Activated CD8-positive, alpha-beta memory T cell treated with anti-CD3 and anti-CD28 coated beads for 4 hours (primary cell): ENCODE data around the gene CRHR1.

ENCODE experiments used
- DNase-seq, 2 donors: peaks; one replicate each; pipeline ENCODE4 v3.0.0-alpha.2; 2020; ENCODE audit warnings: low read depth in 2 of 2

The CRHR1 gene

GRCh38 chr17:45867171-45867570 is 83.1 kb downstream of the CRHR1 start:
- DNase-seq, result no peak

DNA sequence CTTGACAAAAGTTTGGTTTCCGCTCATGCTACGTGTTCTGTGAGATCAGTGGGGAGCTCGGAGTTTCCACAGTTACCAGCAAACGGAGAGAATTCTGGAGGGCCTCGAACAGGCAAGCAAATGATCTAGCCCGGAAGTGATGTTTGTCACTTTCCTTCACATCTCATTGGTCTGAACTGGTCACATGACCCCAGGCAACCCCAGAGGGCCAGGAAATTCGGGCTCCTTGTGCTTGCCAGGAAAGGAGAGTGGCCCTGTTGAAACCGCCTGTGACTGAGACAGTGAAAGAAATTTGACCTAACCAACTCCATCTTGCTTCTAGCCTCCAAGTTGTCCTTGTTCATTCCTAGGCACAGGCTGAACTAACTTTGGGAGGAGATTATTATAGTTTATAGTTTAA is 83.6 kb downstream of the CRHR1 start:
- DNase-seq, result no peak

GRCh38 chr17:45868276-45868675 is 84.2 kb downstream of the CRHR1 start:
- no peak for DNase-seq

DNA sequence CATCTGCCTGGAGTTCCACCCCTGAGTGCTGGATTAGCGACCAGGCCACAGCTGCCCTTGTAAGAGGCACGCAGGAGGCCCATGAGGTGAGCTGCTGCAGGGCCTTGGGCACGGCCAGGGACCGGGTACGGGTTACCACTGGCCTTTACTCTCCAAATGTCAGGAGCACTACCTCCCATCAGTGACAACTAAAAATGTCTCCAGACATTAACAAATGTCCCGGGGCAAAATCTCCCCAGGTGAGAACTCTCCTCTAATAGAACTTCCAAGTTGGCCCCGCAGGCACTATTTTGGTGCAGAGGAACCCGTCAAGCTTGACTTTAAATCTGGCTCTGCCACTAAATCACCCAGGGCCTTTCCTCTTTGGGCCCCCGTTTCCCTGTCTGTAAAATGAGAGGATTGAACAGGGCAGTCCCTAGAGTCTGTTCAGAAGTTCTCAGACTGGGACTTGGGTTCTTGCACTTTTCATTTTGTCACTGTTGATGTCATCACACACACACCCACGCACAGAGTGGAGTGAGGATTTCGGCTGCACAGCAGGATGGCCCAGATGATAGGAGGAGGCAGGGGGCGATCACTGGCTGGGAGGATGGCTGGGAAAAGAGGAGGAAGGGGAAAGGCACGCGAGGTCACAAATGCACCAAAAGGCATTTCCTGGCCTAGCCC is 85.7 kb downstream of the CRHR1 start:
- no peak for DNase-seq

DNA sequence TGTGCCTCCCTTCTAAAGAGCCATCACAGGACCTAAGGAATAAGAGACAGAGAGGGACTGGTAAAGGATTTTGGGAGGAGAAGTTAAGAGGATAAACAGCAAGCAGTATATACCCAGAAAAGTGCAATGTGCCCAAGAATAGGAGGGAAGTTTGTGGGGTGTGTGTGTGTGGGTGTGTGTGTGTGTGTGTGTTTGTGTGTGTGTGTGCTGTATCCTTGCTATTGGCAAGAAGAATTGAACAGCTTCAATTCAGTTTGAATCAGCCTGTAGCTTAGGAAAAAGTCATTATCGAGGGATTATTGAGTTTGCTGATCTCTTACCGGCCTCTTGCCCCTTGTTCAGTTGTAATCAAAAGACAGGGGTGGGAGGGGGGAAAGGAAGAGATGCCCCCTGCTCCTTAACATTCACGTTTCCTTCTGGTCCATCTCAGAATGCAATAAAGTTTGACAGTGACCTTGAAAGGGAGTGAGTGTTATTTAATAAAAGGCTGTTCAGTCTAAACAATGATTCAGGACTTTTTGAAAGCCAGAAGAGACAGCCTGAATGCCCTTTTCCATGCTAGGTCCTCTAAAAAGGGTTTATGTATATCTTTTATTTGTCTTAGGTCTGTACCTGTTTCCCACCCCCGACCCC is 86.3 kb downstream of the CRHR1 start:
- no peak for DNase-seq

DNA sequence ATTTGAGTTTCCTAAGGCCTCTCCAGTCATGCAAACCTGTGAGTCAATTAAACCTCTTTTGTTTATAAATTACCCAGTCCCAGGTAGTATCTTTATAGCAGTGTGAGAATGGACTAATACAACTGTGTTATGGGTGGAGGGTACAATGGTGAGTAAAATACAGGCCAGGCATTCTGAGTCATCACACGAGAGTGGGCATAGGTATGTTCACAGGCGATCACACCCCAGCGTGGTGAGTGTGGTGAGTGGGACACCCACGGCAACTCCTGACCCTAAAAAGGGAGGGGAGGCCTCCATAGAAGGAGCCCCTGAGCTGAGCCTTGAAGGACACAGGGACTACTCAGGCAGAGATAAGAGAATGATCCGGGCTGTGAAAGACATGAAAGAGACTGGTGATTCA is 87.6 kb downstream of the CRHR1 start:
- no peak for DNase-seq

GRCh38 chr17:45873728-45874127 is 89.6 kb downstream of the CRHR1 start:
- DNase-seq, result no peak

GRCh38 chr17:45874151-45874550 is 90.0 kb downstream of the CRHR1 start:
- DNase-seq, result no peak

- DNase-seq, result no peak
These were observed 92.4 kb downstream of the CRHR1 start for GRCh38 chr17:45876539-45876938.

GRCh38 chr17:45877467-45877866 is 93.3 kb downstream of the CRHR1 start:
- DNase-seq, result no peak

- DNase-seq, result no peak
These were observed 98.9 kb downstream of the CRHR1 start for GRCh38 chr17:45883063-45883462.
